Measurements from ENCODE around the gene ESPNL. TPM values are rescaled to one million over a fixed set of nuclear protein-coding genes. Genes with fewer than 3 reads are reported as not detected.

ESPNL gene
- total and polyA plus RNA-seq, 2 of the 4 experiments (the other 2 are of a cell fraction): 2.0 TPM

DNA sequence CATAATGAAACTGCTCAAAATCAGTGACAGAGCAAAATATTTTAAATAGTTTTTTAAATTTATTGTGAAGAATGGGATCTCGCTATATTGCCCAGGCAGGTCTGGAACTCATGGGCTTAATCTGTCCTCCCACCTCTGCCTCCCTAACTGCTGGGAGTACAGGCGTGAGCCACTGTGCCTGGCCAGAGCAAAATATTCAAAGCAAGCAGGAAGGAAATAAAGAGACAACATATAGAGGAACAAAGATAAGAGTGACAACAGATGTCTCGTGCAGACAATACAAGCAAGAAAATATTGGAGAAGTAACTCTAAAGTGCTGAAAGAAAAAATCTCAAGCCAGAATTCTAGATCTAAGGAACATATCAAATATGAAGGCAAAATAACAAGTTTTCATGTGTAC lies 44.3 kb upstream of the ESPNL start:
- dilution Hi-C loops (cut with HindIII; ENCODE audit: low sequenced_read_pairs, unreplicated experiment) (no loop called here), intact Hi-C loops (cut with micrococcal nuclease) (no loop called here), in situ Hi-C loops (cut with MboI; ENCODE audit: low sequenced_read_pairs) (no loop called here)
- Histone ChIP-seq H2AFZ (replicated peaks; ENCODE audit: low read length, poor library complexity) (no peak overlapping the region), H3K79me1 (ENCODE audit: low read depth in 1 of 2, low read length in 2 of 2) (peaks cover 8 to 14% of the 10 kb centered on the region in 2 experiments), H2BK120ac (ENCODE audit: low read depth, low read length) (no peak overlapping the region), H3K4me2 (ENCODE audit: low read depth, low read length) (no peak overlapping the region), H3K9me3 (ENCODE audit: control insufficient read depth, insufficient read depth, low read length) (no peaks in the 10 kb centered on the region), H3K9ac (ENCODE audit: low read depth, low read length) (no peak overlapping the region), H4K91ac (ENCODE audit: insufficient read depth, low read depth, low read length) (no peak overlapping the region), H3K36me3 (ENCODE audit: control insufficient read depth, insufficient read depth, low read length) (no peaks in the 10 kb centered on the region), H2BK5ac (ENCODE audit: low read depth, low read length, poor library complexity, severe bottlenecking) (no peak overlapping the region), H3K56ac (ENCODE audit: extremely low read depth, insufficient read depth, low read length) (no peak overlapping the region), H3K27ac (ENCODE audit: insufficient read depth, low read length) (no peak overlapping the region), H2AK5ac (ENCODE audit: low read depth, low read length) (no peak overlapping the region), H3K27me3 (ENCODE audit: control insufficient read depth, insufficient read depth, low read length) (no peaks in the 10 kb centered on the region), H4K20me1 (ENCODE audit: insufficient read depth, low read length) (no peaks in the 10 kb centered on the region), H3K23ac (ENCODE audit: low read depth, low read length) (no peak overlapping the region), H3K18ac (ENCODE audit: low read depth, low read length) (no peak overlapping the region), H4K5ac (ENCODE audit: low read depth, low read length) (no peak overlapping the region), H3K14ac (replicated peaks; ENCODE audit: low read depth, low read length) (no peak overlapping the region), H3K9me1 (ENCODE audit: insufficient read depth, low read length) (no peaks in the 10 kb centered on the region), H4K8ac (ENCODE audit: low read depth in 2 of 2, low read length in 2 of 2) (no peak overlapping the region), H2BK20ac (ENCODE audit: low read depth, low read length) (no peak overlapping the region), H3K4me1 (ENCODE audit: control insufficient read depth, insufficient read depth, low read length) (no peaks in the 10 kb centered on the region; the same call in 1 of the 2 replicates), H3K4me3 (ENCODE audit: insufficient read depth, low read depth, low read length) (no peak overlapping the region), H2BK15ac (ENCODE audit: low read depth, low read length) (no peak overlapping the region), H2AK9ac (replicated peaks; ENCODE audit: low read depth, low read length, poor library complexity) (no peak overlapping the region), H3K4ac (ENCODE audit: low read depth, low read length) (no peak overlapping the region)
- DNase-seq (no peak), ATAC-seq (ENCODE audit: low read depth) (no peak)
- CTCF ChIA-PET: no interaction called here
- WGBS, 2 experiments (ENCODE audit: extremely low coverage in 2 of 2, insufficient read length in 1 of 2): no CpG with 5 or more reads among the region's 3 CpGs
- no peak for TF ChIP-seq MXI1 (IDR thresholded peaks at IDR 0.05; ENCODE audit: borderline replicate concordance, low read depth, low read length)
- TF ChIP-seq NFE2L2 (IDR thresholded peaks at IDR 0.05; ENCODE audit: low read depth, low read length): no peak
- no peak for TF ChIP-seq POLR2A (IDR thresholded peaks at IDR 0.05; ENCODE audit: low read depth, low read length)
- no peak for TF ChIP-seq RFX5 (IDR thresholded peaks at IDR 0.05; ENCODE audit: low read depth, low read length)
- no peak for TF ChIP-seq CHD1 (IDR thresholded peaks at IDR 0.05; ENCODE audit: low read depth, low read length)
- TF ChIP-seq BHLHE40 (IDR thresholded peaks at IDR 0.05; ENCODE audit: low read depth, low read length): no peak
- TF ChIP-seq MAZ (IDR thresholded peaks at IDR 0.05; ENCODE audit: borderline replicate concordance, low read depth, low read length): no peak
- TF ChIP-seq MAFK (IDR thresholded peaks at IDR 0.05; ENCODE audit: low read depth, low read length): no peak
- no peak for TF ChIP-seq RAD21 (IDR thresholded peaks at IDR 0.05; ENCODE audit: low read length)
- TF ChIP-seq CEBPB (IDR thresholded peaks at IDR 0.05; ENCODE audit: low read depth, low read length): no peak
- no peak for TF ChIP-seq RCOR1 (IDR thresholded peaks at IDR 0.05; ENCODE audit: insufficient replicate concordance, low read length)
- TF ChIP-seq, protein P1, sequence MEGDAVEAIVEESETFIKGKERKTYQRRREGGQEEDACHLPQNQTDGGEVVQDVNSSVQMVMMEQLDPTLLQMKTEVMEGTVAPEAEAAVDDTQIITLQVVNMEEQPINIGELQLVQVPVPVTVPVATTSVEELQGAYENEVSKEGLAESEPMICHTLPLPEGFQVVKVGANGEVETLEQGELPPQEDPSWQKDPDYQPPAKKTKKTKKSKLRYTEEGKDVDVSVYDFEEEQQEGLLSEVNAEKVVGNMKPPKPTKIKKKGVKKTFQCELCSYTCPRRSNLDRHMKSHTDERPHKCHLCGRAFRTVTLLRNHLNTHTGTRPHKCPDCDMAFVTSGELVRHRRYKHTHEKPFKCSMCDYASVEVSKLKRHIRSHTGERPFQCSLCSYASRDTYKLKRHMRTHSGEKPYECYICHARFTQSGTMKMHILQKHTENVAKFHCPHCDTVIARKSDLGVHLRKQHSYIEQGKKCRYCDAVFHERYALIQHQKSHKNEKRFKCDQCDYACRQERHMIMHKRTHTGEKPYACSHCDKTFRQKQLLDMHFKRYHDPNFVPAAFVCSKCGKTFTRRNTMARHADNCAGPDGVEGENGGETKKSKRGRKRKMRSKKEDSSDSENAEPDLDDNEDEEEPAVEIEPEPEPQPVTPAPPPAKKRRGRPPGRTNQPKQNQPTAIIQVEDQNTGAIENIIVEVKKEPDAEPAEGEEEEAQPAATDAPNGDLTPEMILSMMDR (conservative IDR thresholded peaks at IDR 0.05; ENCODE audit: low read depth, low read length): no peak
- TF ChIP-seq, protein P2, sequence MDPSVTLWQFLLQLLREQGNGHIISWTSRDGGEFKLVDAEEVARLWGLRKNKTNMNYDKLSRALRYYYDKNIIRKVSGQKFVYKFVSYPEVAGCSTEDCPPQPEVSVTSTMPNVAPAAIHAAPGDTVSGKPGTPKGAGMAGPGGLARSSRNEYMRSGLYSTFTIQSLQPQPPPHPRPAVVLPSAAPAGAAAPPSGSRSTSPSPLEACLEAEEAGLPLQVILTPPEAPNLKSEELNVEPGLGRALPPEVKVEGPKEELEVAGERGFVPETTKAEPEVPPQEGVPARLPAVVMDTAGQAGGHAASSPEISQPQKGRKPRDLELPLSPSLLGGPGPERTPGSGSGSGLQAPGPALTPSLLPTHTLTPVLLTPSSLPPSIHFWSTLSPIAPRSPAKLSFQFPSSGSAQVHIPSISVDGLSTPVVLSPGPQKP (IDR thresholded peaks at IDR 0.05; ENCODE audit: borderline replicate concordance, low read depth, low read length): no peak
- TF ChIP-seq SMC3 (IDR thresholded peaks at IDR 0.05; ENCODE audit: low read depth, low read length): no peak
- no peak for TF ChIP-seq FOS (IDR thresholded peaks at IDR 0.05; ENCODE audit: low read depth, low read length)
- TF ChIP-seq, protein P3, sequence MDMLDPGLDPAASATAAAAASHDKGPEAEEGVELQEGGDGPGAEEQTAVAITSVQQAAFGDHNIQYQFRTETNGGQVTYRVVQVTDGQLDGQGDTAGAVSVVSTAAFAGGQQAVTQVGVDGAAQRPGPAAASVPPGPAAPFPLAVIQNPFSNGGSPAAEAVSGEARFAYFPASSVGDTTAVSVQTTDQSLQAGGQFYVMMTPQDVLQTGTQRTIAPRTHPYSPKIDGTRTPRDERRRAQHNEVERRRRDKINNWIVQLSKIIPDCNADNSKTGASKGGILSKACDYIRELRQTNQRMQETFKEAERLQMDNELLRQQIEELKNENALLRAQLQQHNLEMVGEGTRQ (IDR thresholded peaks at IDR 0.05; ENCODE audit: low read depth, low read length): no peak
- no TSS peak for BruUV-seq (replicated peaks)
- POLR2A ChIA-PET (ENCODE audit: unreplicated experiment): interaction anchor here (0.6 kb wide), 1 partner anchor 195 kb away, joined by 4 read pairs; no protein-coding TSS in a partner anchor

Measured in IMR-90 (cell line).